AG20443 (cell line): ENCODE results near the gene CEACAM20.
"Not testable (repeated sequence)": the region's sequence is repeated elsewhere in the genome, so short reads cannot be mapped to it uniquely, and the experiment has no call there.

Source experiments
- DNase-seq: peaks from one replicate; pipeline ENCODE4 v3.0.0; 2012; ENCODE audit warnings: low spot score, mixed read lengths

Gene CEACAM20

GRCh38 chr19:44548736-44549135 lies 19.3 kb upstream of the CEACAM20 start:
- peak; percentile 28 for DNase-seq

- DNase-seq, result no peak
Observed at GRCh38 chr19:44544031-44544430, 14.6 kb upstream of the CEACAM20 start.

GRCh38 chr19:44542671-44543070 lies 13.2 kb upstream of the CEACAM20 start:
- no peak for DNase-seq

DNA sequence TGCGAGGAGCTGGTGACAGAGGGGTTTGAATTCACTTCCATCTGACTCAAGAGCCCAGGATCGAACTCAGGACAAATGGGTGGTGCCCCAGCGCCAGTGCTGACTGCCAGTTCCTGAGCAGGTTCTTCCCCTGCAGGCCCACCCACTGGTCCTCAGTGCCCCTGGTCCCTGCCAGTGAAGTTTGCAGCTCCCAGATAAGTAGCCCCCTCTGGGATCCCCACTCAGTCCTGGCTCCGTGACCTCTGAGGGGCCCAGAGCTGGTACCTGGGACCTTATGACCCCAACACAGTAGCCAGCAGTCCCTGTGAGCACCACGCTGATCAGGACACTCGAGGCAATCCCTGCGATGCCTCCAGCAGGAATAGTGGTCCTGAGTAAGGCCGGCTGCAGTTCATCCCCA lies 11.3 kb upstream of the CEACAM20 start:
- DNase-seq, result no peak

- DNase-seq, result no peak
Observed at GRCh38 chr19:44539991-44540390, 10.5 kb upstream of the CEACAM20 start.

- DNase-seq, result peak; percentile 44
Observed at GRCh38 chr19:44539236-44539826, 9.9 kb upstream of the CEACAM20 start.

GRCh38 chr19:44535361-44535760 lies 5.9 kb upstream of the CEACAM20 start:
- not testable (repeated sequence) for DNase-seq

GRCh38 chr19:44532819-44533218 lies 3.3 kb upstream of the CEACAM20 start:
- DNase-seq, result no peak

- DNase-seq, result no peak
Observed at GRCh38 chr19:44530777-44531176, 1.3 kb upstream of the CEACAM20 start.

GRCh38 chr19:44527554-44527953 lies 1.9 kb downstream of the CEACAM20 start:
- DNase-seq, result no peak

- no peak for DNase-seq
Observed at GRCh38 chr19:44525721-44526430, 3.6 kb downstream of the CEACAM20 start.

GRCh38 chr19:44521370-44521769 lies 8.1 kb downstream of the CEACAM20 start:
- no peak for DNase-seq

GRCh38 chr19:44517146-44517545 lies 12.3 kb downstream of the CEACAM20 start:
- DNase-seq, result no peak

DNA sequence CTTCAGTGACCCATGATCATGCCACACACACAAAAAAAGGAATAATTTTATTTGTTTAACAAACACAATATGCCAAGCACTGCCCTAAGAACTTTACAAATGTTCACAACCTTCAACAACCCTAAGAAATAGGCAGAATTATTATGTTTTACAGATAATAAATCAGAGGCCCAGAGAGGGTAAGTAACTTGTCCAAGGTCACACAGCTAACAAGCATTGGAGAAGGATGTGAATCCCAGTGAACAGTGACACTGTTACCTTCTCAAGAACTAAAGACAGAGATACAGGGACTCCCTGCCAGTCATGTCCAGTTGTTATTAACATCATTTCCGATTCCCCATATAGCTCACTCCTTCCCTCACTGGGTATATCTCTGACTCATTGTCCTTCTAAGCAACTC lies 13.6 kb downstream of the CEACAM20 start:
- no peak for DNase-seq

GRCh38 chr19:44515031-44515430 lies 14.4 kb downstream of the CEACAM20 start:
- no peak for DNase-seq

DNA sequence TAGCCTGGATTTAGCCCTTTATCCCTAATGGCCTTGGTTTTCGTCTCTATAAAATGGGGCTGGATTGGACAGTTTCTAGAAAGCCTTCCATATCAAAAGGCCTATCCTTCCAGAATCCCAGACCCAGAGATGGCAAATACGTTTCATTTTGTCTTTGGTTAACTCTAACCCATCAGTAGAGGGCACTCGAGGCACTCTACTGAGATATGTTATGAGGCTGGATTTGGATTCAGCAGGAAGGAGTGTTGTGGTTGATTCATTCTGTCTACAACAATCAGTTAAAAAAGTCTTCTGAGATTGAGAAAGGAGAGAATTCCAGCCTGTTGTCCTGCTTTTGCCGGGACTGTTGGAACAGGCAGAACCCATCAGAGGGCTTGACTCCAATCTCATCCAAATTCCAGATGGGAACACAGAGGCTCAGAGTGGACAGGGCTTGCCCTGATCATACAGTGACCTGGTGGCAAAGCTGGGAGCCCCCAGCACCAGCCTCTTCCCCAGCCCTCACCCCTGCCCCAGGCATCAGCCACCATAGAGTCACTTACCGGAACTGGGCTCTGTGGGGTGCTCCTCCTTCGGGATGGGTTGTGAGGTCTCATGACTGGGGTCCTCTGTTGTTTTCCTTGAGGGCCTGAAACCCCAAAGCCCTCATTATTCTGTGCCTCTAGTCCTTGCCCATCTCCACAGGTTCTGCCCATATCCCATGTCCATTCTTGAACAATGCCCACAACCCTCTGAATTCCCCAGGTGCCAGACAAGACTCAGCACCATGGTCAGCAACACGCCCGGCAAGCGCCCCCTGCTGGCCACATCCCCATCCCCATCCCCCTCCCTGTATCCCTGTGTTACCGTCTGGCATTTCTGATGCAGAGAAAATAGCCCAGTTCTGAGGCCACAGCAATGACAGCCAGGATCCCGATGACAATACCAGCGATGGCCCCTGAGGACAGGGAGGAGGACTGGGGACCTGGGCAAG lies 16.9 kb downstream of the CEACAM20 start:
- DNase-seq, result peak; percentile 68

DNA sequence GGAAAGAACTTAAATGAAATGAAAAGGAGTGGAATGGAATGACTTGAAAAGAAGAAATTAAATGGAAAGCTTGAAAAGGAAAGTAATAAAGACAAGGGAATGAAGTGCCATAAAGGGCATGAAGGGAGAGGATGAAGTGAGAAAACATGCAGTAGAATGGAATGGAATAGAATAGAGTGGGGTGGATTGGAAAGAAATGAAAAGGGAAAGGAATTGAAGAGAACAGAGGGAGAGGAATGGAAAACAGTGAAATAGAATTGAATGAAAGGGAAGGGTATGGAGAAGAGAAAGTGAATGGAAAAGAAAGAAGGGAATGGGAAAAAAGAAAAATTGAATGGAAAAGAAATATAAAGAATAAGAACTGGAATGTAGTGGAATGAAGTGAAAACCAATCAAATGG lies 20.0 kb downstream of the CEACAM20 start:
- DNase-seq, result no peak

DNA sequence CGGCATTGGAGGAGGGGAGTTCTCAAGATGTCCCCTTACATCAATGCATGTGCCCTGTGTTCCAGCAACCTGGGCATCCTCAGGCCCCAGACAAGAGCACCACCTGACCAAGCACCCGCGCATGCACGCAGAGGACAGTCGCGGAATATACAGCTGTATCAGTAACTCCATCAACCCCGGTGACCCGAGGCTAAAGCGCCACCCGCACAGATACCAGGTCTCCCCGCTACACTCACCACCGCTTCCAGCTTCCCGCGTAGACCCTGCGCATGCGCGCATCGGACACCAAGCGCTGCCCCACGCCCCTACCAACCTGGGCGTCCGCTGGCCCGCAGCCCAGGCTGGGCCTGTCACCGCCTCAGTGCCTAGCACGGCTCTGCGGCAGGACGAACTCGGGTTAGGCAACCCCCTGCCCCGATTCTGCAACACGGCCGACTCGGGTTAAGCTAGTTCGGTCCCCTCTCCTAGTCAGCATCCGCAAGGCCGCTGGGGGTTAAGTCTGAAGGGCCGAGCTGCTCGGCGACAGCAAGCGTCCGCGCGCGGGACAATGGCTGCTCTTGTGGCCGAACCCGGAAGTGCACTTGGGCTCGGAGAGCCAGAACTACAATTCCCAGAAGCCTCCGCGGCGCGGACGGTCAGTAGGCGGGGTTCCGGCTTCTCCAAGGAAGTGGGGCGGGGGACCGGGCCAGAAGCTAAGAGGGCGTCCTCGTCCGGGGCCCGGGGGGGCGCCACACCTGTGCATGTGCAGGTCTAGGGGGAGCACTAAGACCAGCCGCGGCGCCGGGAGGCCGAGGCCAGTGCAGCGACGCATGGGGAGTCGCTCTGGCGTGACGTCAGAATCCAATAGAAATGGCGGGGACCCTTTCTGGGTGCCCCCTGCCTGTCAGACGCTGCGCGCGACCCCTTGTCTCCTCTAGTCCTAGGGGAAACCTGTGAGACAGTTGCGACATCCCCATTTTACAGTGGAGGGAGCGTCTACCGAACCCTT lies 29.2 kb downstream of the CEACAM20 start, which contains the start of gene ZNF180:
Gene ZNF180, minus strand, starts transcription at position 561 of the 988 bp plus-strand sequence. CDS start 3,188 bp downstream, outside the sequence.
- peak; percentile 98 for DNase-seq

- DNase-seq, result no peak
Observed at GRCh38 chr19:44499559-44499958, 29.9 kb downstream of the CEACAM20 start.

- DNase-seq, result no peak
Observed at GRCh38 chr19:44498988-44499387, 30.5 kb downstream of the CEACAM20 start.

DNA sequence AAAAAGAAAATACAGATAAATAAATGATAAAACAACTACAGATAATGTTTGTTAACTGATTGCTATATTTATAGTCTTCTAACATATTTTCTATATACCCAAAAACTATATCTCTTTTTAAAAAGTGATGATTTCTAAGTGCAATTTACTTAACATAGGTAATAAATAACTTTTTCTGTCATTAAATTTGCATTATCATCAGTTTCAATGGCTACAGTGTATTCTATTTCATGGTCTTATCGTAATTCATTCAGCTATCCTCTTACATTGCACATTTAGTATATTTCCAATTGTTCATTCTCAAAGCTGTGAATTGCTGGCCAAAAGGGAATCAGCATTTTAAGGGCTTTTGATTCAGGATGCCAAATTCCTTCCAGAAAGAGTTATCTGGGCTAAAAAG lies 32.8 kb downstream of the CEACAM20 start:
- no peak for DNase-seq
